IPS DF 6.9 (cell line): ENCODE measurements around the gene PLAAT5.
A peak's percentile ranks its signal among the peaks of the same experiment; 100 is the strongest.
"Not testable (repeated sequence)": the region's sequence is repeated elsewhere in the genome, so short reads cannot be mapped to it uniquely, and the experiment has no call there.

Experiments used
- DNase-seq: peaks from one replicate; pipeline ENCODE4 v3.0.0-alpha.2; 2013; ENCODE audit warnings: low read depth, low spot score
- H3K27ac ChIP-seq: one replicate; pipeline ENCODE4 v1.5.1; 2013; ENCODE audit warnings: low read length, control low read depth
- H3K27me3 ChIP-seq: 2 replicates; pipeline ENCODE4 v1.6.1; 2013; ENCODE audit warnings: mild to moderate bottlenecking, low read length; ENCODE audit not compliant: control insufficient read depth, insufficient read depth
- H3K36me3 ChIP-seq: 2 replicates; pipeline ENCODE4 v1.6.1; 2013; ENCODE audit warnings: low read length; ENCODE audit not compliant: control insufficient read depth, insufficient read depth
- H3K4me1 ChIP-seq: 2 replicates; pipeline ENCODE4 v1.6.1; 2013; ENCODE audit warnings: low read length; ENCODE audit not compliant: control insufficient read depth, insufficient read depth
- H3K4me3 ChIP-seq: 2 replicates; pipeline ENCODE4 v1.5.1; 2013; ENCODE audit warnings: mild to moderate bottlenecking, low read length
- H3K9me3 ChIP-seq: 2 replicates; pipeline ENCODE4 v1.6.1; 2013; ENCODE audit warnings: low read length, inconsistent platforms; ENCODE audit not compliant: control insufficient read depth, insufficient read depth
- WGBS: extraction: QIAGEN DNeasy Blood & Tissue Kit; methylation state at CpG from one replicate; pipeline ENCODE4 v1.1.7; 2013; ENCODE audit warnings: mixed read lengths, missing lambda C conversion rate; ENCODE audit not compliant: insufficient read length, insufficient coverage; 5-methylcytosine and 5-hydroxymethylcytosine counted together

PLAAT5 gene

DNA sequence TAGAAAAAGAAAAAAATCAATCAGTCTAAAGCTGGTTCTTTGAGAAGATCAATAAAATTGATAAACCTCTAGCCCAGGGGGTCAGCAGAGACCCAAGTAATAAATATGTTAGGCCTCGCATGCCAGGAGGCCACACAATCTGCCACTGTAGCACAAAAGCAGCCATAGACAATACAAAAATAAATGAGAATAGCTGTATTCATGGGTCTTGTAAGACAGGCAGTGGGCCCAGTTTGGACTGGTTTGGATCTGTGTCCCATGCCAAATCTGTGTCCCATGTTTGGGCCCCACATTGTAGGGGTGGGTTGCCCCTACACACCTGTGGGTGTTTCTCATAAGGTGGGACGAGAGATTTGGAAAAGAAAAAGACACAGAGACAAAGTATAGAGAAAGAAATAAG, 39.1 kb upstream of the PLAAT5 start:
- H3K36me3 ChIP-seq: no peaks in the 10 kb centered on the region
- H3K4me3 ChIP-seq: no peak overlapping the region
- no peak overlapping the region for H3K27ac ChIP-seq
- no peaks in the 10 kb centered on the region for H3K27me3 ChIP-seq
- no peak for DNase-seq
- no CpG with 5 or more reads among the region's 2 CpGs for WGBS
- no peaks in the 10 kb centered on the region for H3K9me3 ChIP-seq
- H3K4me1 ChIP-seq: peaks cover 3% of the 10 kb centered on the region; the same call in 1 of the 2 replicates

DNA sequence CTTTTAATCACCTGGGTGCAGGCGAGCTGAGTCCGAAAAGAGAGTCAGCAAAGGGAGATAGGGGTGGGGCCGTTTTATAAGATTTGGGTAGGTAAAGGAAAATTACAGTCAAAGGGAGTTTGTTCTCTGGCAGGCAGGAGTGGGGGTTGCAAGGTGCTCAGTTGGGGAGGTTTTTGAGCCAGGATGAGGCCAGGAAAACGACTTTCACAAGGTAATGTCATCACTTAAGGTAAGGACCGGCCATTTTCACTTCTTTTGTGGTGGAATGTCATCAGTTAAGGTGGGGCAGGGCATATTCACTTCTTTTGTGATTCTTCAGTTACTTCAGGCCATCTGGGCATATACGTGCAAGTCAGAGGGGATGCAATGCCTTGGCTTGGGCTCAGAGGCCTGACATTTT, 38.4 kb upstream of the PLAAT5 start:
- not testable (repeated sequence) for H3K9me3 ChIP-seq, H3K4me3 ChIP-seq, DNase-seq, H3K4me1 ChIP-seq, H3K27me3 ChIP-seq, H3K36me3 ChIP-seq
- no CpG with 5 or more reads among the region's 6 CpGs for whole genome bisulfite sequencing
- H3K27ac ChIP-seq: peak overlapping the region; percentile 74

DNA sequence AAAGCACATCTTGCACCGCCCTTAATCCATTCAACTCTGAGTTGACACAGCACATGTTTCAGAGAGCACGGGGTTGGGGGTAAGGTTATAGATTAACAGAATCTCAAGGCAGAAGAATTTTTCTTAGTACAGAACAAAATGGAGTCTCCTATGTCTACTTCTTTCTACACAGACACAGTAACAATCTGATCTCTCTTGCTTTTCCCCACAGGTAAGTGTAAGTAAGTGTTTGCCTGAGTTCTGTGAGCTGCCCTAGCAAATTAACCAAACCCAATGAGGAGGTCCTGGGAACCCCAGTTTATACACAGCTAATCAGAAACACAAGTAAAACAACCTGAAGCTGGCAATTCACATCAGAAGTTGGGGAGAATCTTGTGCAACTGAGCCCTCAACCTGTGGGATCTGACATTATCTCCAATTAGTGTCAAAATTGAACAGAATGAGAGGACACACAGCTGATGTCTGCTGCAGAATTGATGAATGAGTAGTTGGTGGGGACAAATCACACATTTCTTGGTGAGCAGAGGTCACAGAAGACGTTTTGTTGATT, 37.8 kb upstream of the PLAAT5 start:
- no CpG with 5 or more reads among the region's 3 CpGs for WGBS
- H3K4me1 ChIP-seq, H3K36me3 ChIP-seq, H3K4me3 ChIP-seq, DNase-seq, H3K9me3 ChIP-seq, H3K27me3 ChIP-seq: not testable (repeated sequence)
- H3K27ac ChIP-seq: peak overlapping the region; percentile 74

DNA sequence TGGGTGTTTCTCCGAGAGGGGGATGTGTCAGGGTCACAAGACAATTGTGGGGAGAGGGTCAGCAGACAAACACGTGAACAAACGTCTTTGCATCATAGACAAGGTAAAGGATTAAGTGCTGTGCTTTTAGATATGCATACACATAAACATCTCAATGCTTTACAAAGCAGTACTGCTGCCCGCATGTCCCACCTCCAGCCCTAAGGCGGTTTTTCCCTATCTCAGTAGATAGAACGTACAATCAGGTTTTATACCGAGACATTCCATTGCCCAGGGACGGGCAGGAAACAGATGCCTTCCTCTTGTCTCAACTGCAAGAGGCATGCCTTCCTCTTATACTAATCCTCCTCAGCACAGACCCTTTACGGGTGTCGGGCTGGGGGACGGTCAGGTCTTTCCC, 37.2 kb upstream of the PLAAT5 start:
- no CpG with 5 or more reads among the region's 11 CpGs for WGBS
- H3K36me3 ChIP-seq, H3K27ac ChIP-seq, H3K9me3 ChIP-seq, DNase-seq, H3K4me3 ChIP-seq, H3K27me3 ChIP-seq, H3K4me1 ChIP-seq: not testable (repeated sequence)

DNA sequence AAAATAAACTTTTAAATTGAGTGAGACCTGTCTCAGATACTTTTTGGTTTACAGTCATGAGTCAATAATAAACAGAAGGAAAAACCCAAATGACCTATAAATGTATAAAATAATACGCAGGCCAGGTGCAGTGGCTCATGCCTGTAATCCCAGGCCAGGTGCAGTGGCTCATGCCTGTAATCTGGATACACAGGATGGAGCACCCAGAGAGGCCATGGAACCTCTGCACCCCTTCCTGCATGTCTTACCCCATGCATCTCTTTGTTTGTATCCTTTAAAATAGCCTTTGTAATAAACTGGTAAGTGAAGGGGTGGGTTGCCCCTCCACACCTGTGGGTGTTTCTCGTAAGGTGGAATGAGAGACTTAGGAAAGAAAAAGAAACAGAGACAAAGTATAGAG, 36.7 kb upstream of the PLAAT5 start:
- no peaks in the 10 kb centered on the region for H3K27me3 ChIP-seq
- WGBS: no CpG with 5 or more reads among the region's 2 CpGs
- no peak for DNase-seq
- no peaks in the 10 kb centered on the region for H3K9me3 ChIP-seq
- no peaks in the 10 kb centered on the region for H3K36me3 ChIP-seq
- H3K27ac ChIP-seq: no peak overlapping the region
- peaks cover 3% of the 10 kb centered on the region; the same call in 1 of the 2 replicates for H3K4me1 ChIP-seq
- H3K4me3 ChIP-seq: no peak overlapping the region

DNA sequence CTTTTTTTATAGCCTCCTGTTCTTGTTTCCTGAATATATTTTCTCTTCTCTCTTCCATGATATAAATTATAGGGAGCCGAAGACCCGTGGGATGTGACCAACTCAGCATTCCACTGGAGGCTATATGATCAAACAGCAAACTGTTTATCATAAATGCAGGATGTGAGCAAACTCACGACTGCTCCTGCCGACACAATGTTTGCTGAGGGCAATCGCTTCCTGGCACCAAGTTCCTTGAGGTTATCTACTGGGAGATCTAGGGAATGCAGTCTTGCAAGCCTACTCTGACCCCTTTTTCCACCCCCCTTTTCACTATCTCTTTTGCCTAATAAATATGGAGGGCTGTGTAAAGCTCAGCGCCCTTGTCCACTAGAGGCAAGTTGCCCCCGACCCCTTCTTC, 32.2 kb upstream of the PLAAT5 start:
- no CpG with 5 or more reads among the region's 7 CpGs for WGBS

DNA sequence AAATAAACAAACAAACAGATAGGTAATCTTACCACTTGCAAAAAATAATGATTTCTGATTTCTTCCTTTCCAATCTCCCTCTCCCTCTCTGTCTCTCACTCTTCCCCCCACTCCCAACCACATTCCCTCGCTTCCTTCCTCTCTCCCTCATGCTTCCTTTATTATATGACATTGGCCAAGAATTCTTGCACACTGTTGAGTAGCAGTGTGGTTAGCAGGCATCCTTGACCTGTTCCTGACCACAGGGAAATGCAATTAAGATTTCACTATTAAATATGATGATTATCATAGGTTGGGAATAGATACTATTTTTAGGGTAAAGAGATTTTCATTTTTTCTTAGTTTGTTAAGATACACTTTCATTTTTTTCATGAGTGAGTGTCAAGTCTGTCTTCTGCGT, 30.9 kb upstream of the PLAAT5 start:
- Histone ChIP-seq H3K36me3 (no peaks in the 10 kb centered on the region), H3K9me3 (no peaks in the 10 kb centered on the region), H3K4me3 (no peak overlapping the region), H3K27me3 (no peaks in the 10 kb centered on the region), H3K4me1 (no peaks in the 10 kb centered on the region), H3K27ac (no peak overlapping the region)
- DNase-seq: no peak
- 100% methylated on average over 1 of the region's 2 CpGs for WGBS

More for the DNA sequence above, 32.2 kb upstream of the PLAAT5 start:
- no peaks in the 10 kb centered on the region for H3K9me3 ChIP-seq
- H3K4me1 ChIP-seq: no peaks in the 10 kb centered on the region
- no peak overlapping the region for H3K27ac ChIP-seq
- no peaks in the 10 kb centered on the region for H3K27me3 ChIP-seq
- H3K4me3 ChIP-seq: no peak overlapping the region
- DNase-seq: no peak
- no peaks in the 10 kb centered on the region for H3K36me3 ChIP-seq

DNA sequence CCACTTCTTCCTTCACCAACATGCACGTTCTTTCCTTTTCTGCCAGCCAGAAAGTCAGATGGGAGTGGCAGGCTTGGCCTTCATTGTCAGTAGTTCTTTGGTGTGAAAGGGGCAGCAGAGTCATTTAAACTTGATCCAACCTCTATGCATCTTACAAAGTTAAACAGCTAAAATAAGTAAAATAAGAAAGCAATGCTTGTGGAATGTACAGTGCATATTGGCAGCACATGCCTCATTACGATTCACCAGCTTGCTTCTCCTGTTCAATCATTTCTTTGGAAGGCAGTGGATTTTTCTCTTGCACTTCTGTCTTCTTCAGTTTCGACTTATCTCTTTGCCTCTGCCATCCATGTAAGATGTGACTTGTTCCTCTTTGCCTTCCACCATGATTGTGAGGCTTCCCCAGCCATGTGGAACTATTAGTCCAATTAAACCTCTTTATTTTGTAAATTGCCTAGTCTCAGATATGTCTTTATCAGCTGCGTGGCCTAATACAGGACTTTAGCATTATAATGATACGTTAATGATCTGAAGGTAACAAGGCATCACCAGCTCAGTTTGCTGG, 29.7 kb upstream of the PLAAT5 start:
- WGBS: no CpG with 5 or more reads among the region's 5 CpGs
- H3K27me3 ChIP-seq: no peaks in the 10 kb centered on the region
- no peak overlapping the region for H3K4me3 ChIP-seq
- H3K27ac ChIP-seq: no peak overlapping the region
- H3K4me1 ChIP-seq: no peaks in the 10 kb centered on the region
- H3K36me3 ChIP-seq: no peaks in the 10 kb centered on the region
- no peaks in the 10 kb centered on the region for H3K9me3 ChIP-seq
- DNase-seq: no peak

DNA sequence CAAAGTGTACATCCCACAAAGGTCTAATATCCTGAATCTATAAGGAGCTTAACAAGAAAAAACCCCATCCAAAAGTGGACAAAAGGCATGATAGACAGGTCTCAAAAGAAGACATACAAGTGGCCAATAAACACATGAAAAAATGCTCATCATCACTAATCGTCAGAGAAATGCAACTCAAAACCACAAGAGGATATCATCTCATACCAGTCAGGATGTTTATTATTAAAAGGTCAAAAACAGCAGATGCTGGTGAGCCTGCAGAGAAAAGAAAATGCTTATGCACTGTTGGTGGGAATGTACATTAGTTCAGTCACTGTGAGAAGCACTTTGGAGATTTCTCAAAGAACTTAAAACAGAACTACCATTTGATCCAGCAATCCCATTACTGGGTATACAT, 27.6 kb upstream of the PLAAT5 start:
- H3K4me3 ChIP-seq: no peak overlapping the region
- WGBS: no CpG with 5 or more reads among the region's 1 CpG
- H3K36me3 ChIP-seq: no peaks in the 10 kb centered on the region
- no peak overlapping the region for H3K27ac ChIP-seq
- no peak for DNase-seq
- no peaks in the 10 kb centered on the region for H3K27me3 ChIP-seq
- H3K4me1 ChIP-seq: no peaks in the 10 kb centered on the region
- H3K9me3 ChIP-seq: no peaks in the 10 kb centered on the region

DNA sequence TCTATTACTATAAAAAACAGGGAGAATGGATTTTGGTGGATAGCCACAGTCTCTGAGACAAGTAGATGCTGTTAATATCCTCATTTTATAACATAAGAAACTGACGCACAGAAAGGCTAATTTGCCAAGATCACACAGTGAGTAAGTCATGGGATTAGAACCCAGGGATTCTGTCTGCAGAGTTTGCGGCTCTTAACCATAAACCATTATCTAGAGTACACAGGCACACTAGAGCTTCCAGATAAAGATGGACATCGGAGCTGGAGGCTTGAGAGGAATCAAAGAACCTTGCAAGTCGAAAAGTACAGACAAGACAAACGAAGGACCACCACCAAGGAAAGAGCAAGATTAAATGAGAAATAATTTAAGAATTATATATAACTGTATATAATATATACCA, 26.2 kb upstream of the PLAAT5 start:
- Histone ChIP-seq H3K27me3 (no peaks in the 10 kb centered on the region), H3K4me1 (no peaks in the 10 kb centered on the region), H3K36me3 (no peaks in the 10 kb centered on the region), H3K9me3 (no peaks in the 10 kb centered on the region), H3K27ac (no peak overlapping the region), H3K4me3 (no peak overlapping the region)
- DNase-seq: no peak
- no CpG with 5 or more reads among the region's 5 CpGs for WGBS

DNA sequence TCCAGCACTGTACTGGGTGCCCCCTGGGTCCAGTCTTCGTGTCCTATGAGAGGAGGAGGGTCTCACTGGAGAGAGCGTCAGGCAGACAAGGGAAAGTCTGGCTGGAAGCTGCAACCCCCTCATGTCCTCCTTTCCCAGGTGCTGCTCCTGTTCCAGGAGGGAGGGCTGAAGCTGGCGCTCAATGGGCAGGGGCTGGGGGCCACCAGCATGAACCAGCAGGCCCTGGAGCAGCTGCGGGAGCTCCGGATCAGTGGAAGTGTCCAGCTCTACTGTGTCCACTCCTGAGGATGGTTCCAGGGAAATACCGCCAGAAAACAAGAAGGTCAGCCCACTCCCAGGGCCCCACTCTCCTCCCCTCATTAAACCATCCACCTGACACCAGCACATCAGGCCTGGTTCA, 25.1 kb upstream of the PLAAT5 start:
- no peak for DNase-seq
- no peaks in the 10 kb centered on the region for H3K27me3 ChIP-seq
- H3K4me3 ChIP-seq: no peak overlapping the region
- no peaks in the 10 kb centered on the region for H3K36me3 ChIP-seq
- H3K9me3 ChIP-seq: no peaks in the 10 kb centered on the region
- no CpG with 5 or more reads among the region's 6 CpGs for WGBS
- H3K4me1 ChIP-seq: no peaks in the 10 kb centered on the region
- no peak overlapping the region for H3K27ac ChIP-seq
